Heart right ventricle (tissue), 16 donors: ENCODE measurements around the gene ACOXL. TPM values are rescaled to one million over a fixed set of nuclear protein-coding genes. Genes with fewer than 3 reads are reported as not detected.

Experiments
- ATAC-seq, 8 donors: fragments of 200-7000 bp; cut with Tn5 transposase; one replicate each; pipeline ENCODE4 v1.9.1; 2020; ENCODE audit warnings: mild to moderate bottlenecking in 8 of 8, moderate library complexity in 8 of 8, moderate number of reproducible peaks in 1 of 8
- DNase-seq, 2 donors: peaks; one replicate each; pipeline ENCODE4 v3.0.0-alpha.2; 2020
- H3K27ac ChIP-seq, 10 donors: fragments of 200-600 bp; sonication (generic) in 2 of 10; one replicate each; pipeline versions ENCODE4 v1.5.0 to v1.8.0; 2020 to 2022; ENCODE audit warnings: mild to moderate bottlenecking in 3 of 10
- H3K27me3 ChIP-seq, 7 donors: fragments of 200-600 bp; one replicate each; pipeline ENCODE4 v1.8.0; 2021 to 2022; ENCODE audit warnings: mild to moderate bottlenecking in 2 of 7
- H3K36me3 ChIP-seq, 9 donors: fragments of 200-600 bp; sonication (generic) in 1 of 9; one replicate each; pipeline versions ENCODE4 v1.5.0 to v1.8.0; 2020 to 2022; ENCODE audit warnings: mild to moderate bottlenecking in 2 of 9
- H3K4me1 ChIP-seq, 9 donors: fragments of 200-600 bp; sonication (generic) in 1 of 9; one replicate each; pipeline versions ENCODE4 v1.5.0 to v1.8.0; 2020 to 2022; ENCODE audit warnings: mild to moderate bottlenecking in 4 of 9
- H3K4me3 ChIP-seq, 10 donors: fragments of 200-600 bp; sonication (generic) in 2 of 10; one replicate each; pipeline versions ENCODE4 v1.5.0 to v1.8.0; 2020 to 2022; ENCODE audit warnings: mild to moderate bottlenecking in 7 of 10, moderate library complexity in 2 of 10
- H3K9me3 ChIP-seq, 11 donors: fragments of 200-600 bp in 10 of 11; sonication (generic) in 2 of 11; one replicate each; pipeline versions ENCODE4 v1.5.0 to v1.8.0; 2013 to 2022; ENCODE audit warnings: mild to moderate bottlenecking in 2 of 11, control low read depth in 1 of 11, moderate library complexity in 1 of 11
- WGBS, 2 donors: extraction: QIAGEN DNeasy Blood & Tissue Kit; methylation state at CpG; one replicate each; pipeline ENCODE4 v1.1.7; 2013; ENCODE audit warnings: inconsistent platforms in 1 of 2; 5-methylcytosine and 5-hydroxymethylcytosine counted together
- intact Hi-C, 10 donors: fragments of 100-400 bp; cut with DNase I; formaldehyde crosslinking; loops; one replicate each; pipeline versions ENCODE4 v1.11.1 to v1.14.2; 2022
- polyA plus RNA-seq, 2 donors: library from polyadenylated mRNA; stranded (reverse); fragments of 200-250 nt; gene quantifications; one replicate each; pipeline ENCODE4 v1.2.3, GENCODE V29; 2013
- total RNA-seq, 10 donors: library from RNA; stranded (reverse); fragmentation: NEBNext Ultra II Directional in 3 of 10; extraction: Animal tissue kit (Norgen Biotek cat#: 25700) in 3 of 10; gene quantifications; one replicate each; pipeline versions ENCODE4 v1.2.1 to v1.2.4, GENCODE V29; 2021 to 2023
- TF ChIP-seq, protein P1 (sequence below), 9 donors: fragments of 200-600 bp; sonication (generic) in 2 of 9; IDR thresholded peaks; one replicate each; pipeline versions ENCODE4 v1.5.0 to v1.8.0; 2021 to 2022; ENCODE audit warnings: antibody characterized with exemption in 9 of 9, mild to moderate bottlenecking in 5 of 9, moderate library complexity in 1 of 9
- donor health status: Arrhythmogenic right ventricular cardiomyopathy.
- donor health status: ischemic (EF 13 %, LVEDD 7.1; RV severe dilation, severe dysfunction).
- donor health status: healthy with polysubstance abuse.
- donor health status: DM: no; HTN: yes; CAD: no.
- donor health status: DM: no; HTN: no; CAD: no.
- donor health status: ischemic (EF 25% LVEDD 6.9; RV normal size, moderate dysfunction).
- donor health status: ischemic (EF 25% LVEDD 5.7; RV mildly dilated, moderate dysfunction).
- donor health status: healthy.
- donor health status: DM: yes; HTN: yes; CAD: no.
- donor health status: Ischemic cardiomyopathy.
- donor health status: ischemic (EF 35%, LVEDD 5.7; RV mildly dilated, moderate dysfunction).
- donor health status: nonischemic (EF 11% LVEDD 7.7; RV severe dilation, severe dysfunction).
- donor health status: DM: yes; HTN: yes; CAD: no.
- donor health status: PGD.
- donor health status: ischemic (EF 29% LVEDD 5.4; RV normal size, mild dysfunction).
- donor health status: nonischemic (EF 23%, LVEDD 6.1; RV moderate dilation, normal function).

The ACOXL gene
- total and polyA plus RNA-seq, 12 donors: not detected

DNA sequence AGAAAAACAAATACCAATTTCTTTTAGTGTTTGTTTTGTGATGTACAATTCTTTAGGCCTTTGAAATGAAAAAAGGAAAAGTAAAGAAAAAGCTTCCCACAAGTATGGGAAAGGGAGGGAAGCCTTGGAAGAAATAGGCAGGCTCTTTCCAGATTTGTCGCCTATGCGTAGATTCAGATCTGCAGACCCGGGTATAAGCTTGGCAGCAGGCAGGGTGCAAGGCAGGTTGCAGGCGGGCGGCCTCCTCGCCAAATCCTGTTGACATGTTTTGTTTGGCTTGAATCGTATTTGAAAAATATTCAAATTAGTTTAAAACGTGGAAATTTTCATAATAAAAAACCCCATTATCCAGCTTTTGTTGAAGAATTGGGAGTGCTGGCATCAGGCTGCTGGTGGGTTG is 104.3 kb downstream of the ACOXL start:
- no peak for ATAC-seq
- H3K36me3 ChIP-seq: no peaks in the 10 kb centered on the region
- 91% methylated on average over 8 of the region's 8 CpGs for WGBS, 2 donors
- no peaks in the 10 kb centered on the region for H3K4me1 ChIP-seq
- no peaks in the 10 kb centered on the region for H3K9me3 ChIP-seq
- no peak overlapping the region for H3K4me3 ChIP-seq
- H3K27me3 ChIP-seq: peaks cover 0 to 29% (median 8%) of the 10 kb centered on the region in 7 donors
- intact Hi-C loops: no loop called here
- TF ChIP-seq, protein P1, sequence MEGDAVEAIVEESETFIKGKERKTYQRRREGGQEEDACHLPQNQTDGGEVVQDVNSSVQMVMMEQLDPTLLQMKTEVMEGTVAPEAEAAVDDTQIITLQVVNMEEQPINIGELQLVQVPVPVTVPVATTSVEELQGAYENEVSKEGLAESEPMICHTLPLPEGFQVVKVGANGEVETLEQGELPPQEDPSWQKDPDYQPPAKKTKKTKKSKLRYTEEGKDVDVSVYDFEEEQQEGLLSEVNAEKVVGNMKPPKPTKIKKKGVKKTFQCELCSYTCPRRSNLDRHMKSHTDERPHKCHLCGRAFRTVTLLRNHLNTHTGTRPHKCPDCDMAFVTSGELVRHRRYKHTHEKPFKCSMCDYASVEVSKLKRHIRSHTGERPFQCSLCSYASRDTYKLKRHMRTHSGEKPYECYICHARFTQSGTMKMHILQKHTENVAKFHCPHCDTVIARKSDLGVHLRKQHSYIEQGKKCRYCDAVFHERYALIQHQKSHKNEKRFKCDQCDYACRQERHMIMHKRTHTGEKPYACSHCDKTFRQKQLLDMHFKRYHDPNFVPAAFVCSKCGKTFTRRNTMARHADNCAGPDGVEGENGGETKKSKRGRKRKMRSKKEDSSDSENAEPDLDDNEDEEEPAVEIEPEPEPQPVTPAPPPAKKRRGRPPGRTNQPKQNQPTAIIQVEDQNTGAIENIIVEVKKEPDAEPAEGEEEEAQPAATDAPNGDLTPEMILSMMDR (IDR thresholded peaks at IDR 0.05): no peak
- H3K27ac ChIP-seq: no peak overlapping the region
- DNase-seq: no peak

DNA sequence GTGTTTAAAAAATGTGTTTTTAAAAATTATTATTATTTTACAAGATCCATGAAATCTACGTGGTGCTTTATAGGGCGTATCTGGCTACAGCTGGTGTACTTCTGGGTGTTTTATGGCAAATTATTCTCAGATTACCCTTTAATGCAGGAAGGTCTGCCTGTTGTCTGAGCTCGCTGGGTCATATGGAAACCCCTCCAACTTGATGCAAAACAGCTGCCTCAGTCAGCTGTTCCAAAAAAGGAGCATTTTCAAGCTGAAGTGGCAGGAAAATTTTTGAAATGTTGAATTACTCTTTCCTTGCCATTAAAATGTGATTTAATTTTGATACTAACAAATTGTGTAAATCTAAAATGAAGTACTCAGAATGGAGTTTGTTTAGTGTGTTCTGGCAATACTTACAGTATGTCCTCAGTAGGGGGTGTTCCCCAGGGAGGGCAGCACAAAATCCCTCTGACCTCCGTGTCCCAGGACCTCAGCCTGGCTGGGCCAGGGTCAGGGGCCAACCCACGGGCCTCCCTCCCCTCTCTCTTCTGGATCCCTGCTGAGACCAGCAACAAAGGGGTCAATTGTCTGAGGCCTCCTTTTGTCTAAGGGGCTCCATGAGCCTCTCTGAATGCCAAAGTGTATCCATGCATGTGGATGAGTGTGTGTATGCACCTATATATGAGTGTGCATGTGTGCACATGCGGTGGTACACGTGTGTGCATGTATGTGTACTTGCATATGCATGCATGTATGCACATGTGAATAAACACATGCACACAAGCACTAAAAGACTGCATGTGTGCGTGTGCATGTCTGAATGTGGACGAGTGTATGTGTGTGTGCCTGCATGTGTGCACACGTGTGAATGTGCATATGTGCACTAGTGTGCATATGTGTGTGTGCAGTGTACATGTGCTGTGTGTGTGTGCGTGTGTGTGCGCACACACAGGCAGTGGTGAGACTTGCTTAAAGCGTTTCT is 105.4 kb downstream of the ACOXL start:
- DNase-seq (no peak), ATAC-seq (no peak)
- Histone ChIP-seq H3K9me3 (no peaks in the 10 kb centered on the region), H3K27ac (no peak overlapping the region), H3K4me1 (no peaks in the 10 kb centered on the region), H3K4me3 (no peak overlapping the region), H3K27me3 (peaks cover 0 to 34% (median 8%) of the 10 kb centered on the region in 7 donors), H3K36me3 (no peaks in the 10 kb centered on the region)
- intact Hi-C loops: no loop called here
- TF ChIP-seq, protein P1 (IDR thresholded peaks at IDR 0.05): no peak
- WGBS, 2 donors: 74 to 80% methylated on average over 13 of the region's 13 CpGs

DNA sequence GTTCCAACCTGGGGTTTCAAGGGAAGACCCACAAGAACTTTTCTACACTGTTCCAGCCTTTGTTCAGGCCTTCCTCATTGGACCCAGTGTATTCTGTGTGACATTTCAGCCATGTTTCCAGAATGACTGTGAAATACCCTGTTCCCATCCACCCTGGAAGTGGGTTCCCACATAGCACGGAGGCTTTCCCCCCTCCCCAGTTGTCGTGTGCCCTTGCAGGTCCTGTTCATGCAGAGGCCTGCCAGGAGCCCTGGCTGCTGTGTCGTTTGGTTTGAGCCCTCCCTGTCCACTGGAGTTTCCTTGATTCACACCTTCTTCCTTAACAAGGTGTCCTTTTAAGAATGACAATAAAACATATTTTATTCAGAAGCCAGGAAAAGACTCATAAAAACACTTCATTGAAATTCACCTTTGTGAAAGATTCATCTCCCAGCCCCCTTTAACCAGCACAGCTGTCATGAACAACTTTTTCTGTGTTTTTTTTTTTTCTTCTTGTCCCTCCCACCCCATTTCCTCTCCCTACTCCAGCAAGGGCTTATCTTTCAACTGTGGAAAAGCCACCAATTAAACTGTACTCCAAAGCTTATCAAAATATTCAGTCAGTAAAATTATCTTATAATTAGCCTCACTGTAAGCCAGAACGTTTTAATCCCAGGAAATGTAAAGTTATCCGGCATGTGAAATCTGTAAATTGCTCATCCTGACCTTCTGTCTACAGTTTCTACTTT is 106.4 kb downstream of the ACOXL start:
- Histone ChIP-seq H3K27me3 (peaks cover 0 to 35% (median 6%) of the 10 kb centered on the region in 7 donors), H3K27ac (no peak overlapping the region), H3K9me3 (no peaks in the 10 kb centered on the region), H3K4me1 (no peaks in the 10 kb centered on the region), H3K4me3 (no peak overlapping the region), H3K36me3 (no peaks in the 10 kb centered on the region)
- intact Hi-C loops: no loop called here
- no peak for DNase-seq
- 46 to 51% methylated on average over 5 of the region's 5 CpGs for WGBS, 2 donors
- no peak for ATAC-seq
- TF ChIP-seq, protein P1 (IDR thresholded peaks at IDR 0.05): no peak

DNA sequence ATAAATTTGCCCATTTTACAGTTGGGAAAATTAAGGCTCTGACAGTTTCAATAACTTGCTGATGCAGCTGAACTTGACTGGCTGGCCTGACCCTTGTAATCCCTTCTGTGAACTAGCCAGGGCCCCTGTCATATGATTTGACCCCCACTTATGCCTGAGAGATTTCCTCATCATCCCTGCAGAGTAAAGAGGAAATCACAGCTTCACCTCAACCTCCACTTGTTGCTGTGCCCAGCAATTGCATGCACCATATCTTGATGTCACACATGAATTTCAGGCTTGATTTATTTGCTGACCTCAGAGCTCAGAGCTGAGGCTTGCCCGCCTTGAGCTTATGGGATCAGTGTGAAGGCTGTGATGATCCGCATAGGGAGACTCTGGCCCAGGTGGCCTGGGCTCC is 108.1 kb downstream of the ACOXL start:
- H3K9me3 ChIP-seq: no peaks in the 10 kb centered on the region
- no peaks in the 10 kb centered on the region for H3K36me3 ChIP-seq
- H3K4me1 ChIP-seq: no peaks in the 10 kb centered on the region
- WGBS, 2 donors: 70 to 100% methylated on average over 2 of the region's 2 CpGs
- TF ChIP-seq, protein P1 (IDR thresholded peaks at IDR 0.05): no peak
- no peak overlapping the region for H3K4me3 ChIP-seq
- DNase-seq: no peak
- peaks cover 0 to 35% (median 4%) of the 10 kb centered on the region in 7 donors for H3K27me3 ChIP-seq
- no peak overlapping the region for H3K27ac ChIP-seq
- ATAC-seq: no peak
- intact Hi-C loops: no loop called here
